K562 (cell line): ENCODE results near the gene RNF115.

Source experiments
- ARNT ChIP-seq, 2 experiments: fragments of 450-650 bp; IDR thresholded peaks; 2 replicates each; pipeline ENCODE4 v1.6.1; 2016; ENCODE audit warnings: mild to moderate bottlenecking in 1 of 2
- CBX8 ChIP-seq: fragments of 200-600 bp; sonication (generic); IDR thresholded peaks from 2 replicates; pipeline ENCODE4 v1.6.1; 2012; ENCODE audit warnings: borderline replicate concordance, mixed run types, low read depth, mild to moderate bottlenecking, moderate library complexity, mixed read lengths, low read length, control low read depth, inconsistent platforms; ENCODE audit not compliant: poor library complexity, severe bottlenecking; ENCODE audit errors: extremely low read depth
- DMBX1 ChIP-seq: fragments of 250-450 bp; sonication (Bioruptor Pico); IDR thresholded peaks from 2 replicates; pipeline ENCODE4 v1.8.0; 2022; ENCODE audit warnings: inconsistent platforms, mild to moderate bottlenecking, moderate library complexity, borderline replicate concordance
- E2F3 ChIP-seq: fragments of 250-450 bp; sonication (Bioruptor Pico); IDR thresholded peaks from 2 replicates; pipeline ENCODE4 v1.4.0; 2020; ENCODE audit warnings: mild to moderate bottlenecking
- NFE2 ChIP-seq: IDR thresholded peaks from 2 replicates; pipeline ENCODE4 v1.6.1; 2014; ENCODE audit warnings: antibody characterized with exemption, low read depth
- NONO ChIP-seq, 2 experiments: fragments of 200-400 bp in 1 of 2; fragments of 450-650 bp in 1 of 2; formaldehyde crosslinking in 1 of 2; IDR thresholded peaks; 2 replicates each; pipeline ENCODE4 v1.6.1; 2017; ENCODE audit warnings: low read depth in 2 of 2, mild to moderate bottlenecking in 2 of 2, moderate library complexity in 2 of 2, low read length in 1 of 2
- NR1H2 ChIP-seq: sonication (generic); formaldehyde crosslinking; IDR thresholded peaks from 2 replicates; pipeline ENCODE4 v1.4.0; 2020; ENCODE audit warnings: mild to moderate bottlenecking, missing genetic modification reagents
- REST ChIP-seq, 2 experiments: fragments of 450-650 bp; formaldehyde crosslinking in 1 of 2; IDR thresholded peaks; 2 replicates each; pipeline versions ENCODE4 v1.4.0 to v1.6.1; 2014 to 2020; ENCODE audit warnings: mild to moderate bottlenecking in 2 of 2, borderline replicate concordance in 1 of 2, low read depth in 1 of 2
- RFX5 ChIP-seq: IDR thresholded peaks from 2 replicates; pipeline ENCODE4 v1.6.1; 2011; ENCODE audit warnings: low read depth, mild to moderate bottlenecking, improper control_type of control experiment, low read length
- TAF7 ChIP-seq: fragments of 450-650 bp; IDR thresholded peaks from 2 replicates; pipeline ENCODE4 v1.6.1; 2016; ENCODE audit warnings: missing genetic modification characterization, missing compliant biosample characterization
- TF ChIP-seq, protein P1 (sequence below), 3 experiments: IDR thresholded peaks in 2 of 3; conservative IDR thresholded peaks in 1 of 3; 2 replicates each; pipeline ENCODE4 v1.5.1; 2011 to 2012; ENCODE audit warnings: low read length in 3 of 3, mild to moderate bottlenecking in 3 of 3, control low read depth in 2 of 3, improper control_type of control experiment in 1 of 3, inconsistent platforms in 1 of 3, low read depth in 1 of 3, mixed read lengths in 1 of 3, moderate library complexity in 1 of 3; ENCODE audit not compliant: insufficient read depth in 2 of 3

GRCh38 chr1:145751491-145752037, 72.3 kb downstream of the RNF115 start:
- no peak for TF ChIP-seq E2F3 (CRISPR knock-in tag)
- TF ChIP-seq TAF7: no peak
- no peak for TF ChIP-seq REST (IDR thresholded peaks at IDR 0.05; ENCODE audit: borderline replicate concordance)
- no peak for TF ChIP-seq REST (CRISPR knock-in tag; IDR thresholded peaks at IDR 0.05; ENCODE audit: low read depth)
- TF ChIP-seq, protein P1, sequence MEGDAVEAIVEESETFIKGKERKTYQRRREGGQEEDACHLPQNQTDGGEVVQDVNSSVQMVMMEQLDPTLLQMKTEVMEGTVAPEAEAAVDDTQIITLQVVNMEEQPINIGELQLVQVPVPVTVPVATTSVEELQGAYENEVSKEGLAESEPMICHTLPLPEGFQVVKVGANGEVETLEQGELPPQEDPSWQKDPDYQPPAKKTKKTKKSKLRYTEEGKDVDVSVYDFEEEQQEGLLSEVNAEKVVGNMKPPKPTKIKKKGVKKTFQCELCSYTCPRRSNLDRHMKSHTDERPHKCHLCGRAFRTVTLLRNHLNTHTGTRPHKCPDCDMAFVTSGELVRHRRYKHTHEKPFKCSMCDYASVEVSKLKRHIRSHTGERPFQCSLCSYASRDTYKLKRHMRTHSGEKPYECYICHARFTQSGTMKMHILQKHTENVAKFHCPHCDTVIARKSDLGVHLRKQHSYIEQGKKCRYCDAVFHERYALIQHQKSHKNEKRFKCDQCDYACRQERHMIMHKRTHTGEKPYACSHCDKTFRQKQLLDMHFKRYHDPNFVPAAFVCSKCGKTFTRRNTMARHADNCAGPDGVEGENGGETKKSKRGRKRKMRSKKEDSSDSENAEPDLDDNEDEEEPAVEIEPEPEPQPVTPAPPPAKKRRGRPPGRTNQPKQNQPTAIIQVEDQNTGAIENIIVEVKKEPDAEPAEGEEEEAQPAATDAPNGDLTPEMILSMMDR (IDR thresholded peaks at IDR 0.05 in 2 of 3, conservative IDR thresholded peaks at IDR 0.05 in 1 of 3; ENCODE audit: insufficient read depth in 2 of 3, low read depth in 1 of 3, low read length in 3 of 3): no peak
- no peak for TF ChIP-seq CBX8
- TF ChIP-seq DMBX1 (CRISPR knock-in tag): no peak
- no peak for TF ChIP-seq ARNT (IDR thresholded peaks at IDR 0.05)
- TF ChIP-seq NONO (IDR thresholded peaks at IDR 0.05; ENCODE audit: low read depth in 2 of 2, low read length in 1 of 2): no peak
- no peak for TF ChIP-seq NR1H2 (CRISPR knock-in tag)
- no peak for TF ChIP-seq NFE2
- no peak for TF ChIP-seq RFX5
